Sigmoid colon (tissue), 7 donors: ENCODE data around the gene TMEM61. TPM values are rescaled to one million over a fixed set of nuclear protein-coding genes. Genes with fewer than 3 reads are reported as not detected.
"Not testable (repeated sequence)": the region's sequence is repeated elsewhere in the genome, so short reads cannot be mapped to it uniquely, and the experiment has no call there.

Experiments used
- DNase-seq: peaks from one replicate; pipeline ENCODE4 v3.0.0-alpha.2; 2019
- H3K27ac ChIP-seq, 4 donors: fragments of 200-600 bp; sonication (generic); one replicate each; pipeline ENCODE4 v1.5.1; 2016 to 2019; ENCODE audit warnings: mild to moderate bottlenecking in 1 of 4
- H3K27me3 ChIP-seq, 3 donors: fragments of 200-600 bp; sonication (generic); one replicate each; pipeline ENCODE4 v1.5.1; 2019; ENCODE audit warnings: mild to moderate bottlenecking in 1 of 3
- H3K36me3 ChIP-seq, 4 donors: fragments of 200-600 bp; sonication (generic); one replicate each; pipeline ENCODE4 v1.5.1; 2016 to 2019
- H3K4me1 ChIP-seq, 4 donors: fragments of 200-600 bp; sonication (generic); one replicate each; pipeline ENCODE4 v1.5.1; 2017 to 2019
- H3K4me3 ChIP-seq, 4 donors: fragments of 200-600 bp; sonication (generic); one replicate each; pipeline ENCODE4 v1.5.1; 2017 to 2019; ENCODE audit warnings: mild to moderate bottlenecking in 2 of 4, moderate library complexity in 1 of 4
- H3K9me3 ChIP-seq, 4 donors: fragments of 200-600 bp in 3 of 4; sonication (generic) in 3 of 4; one replicate each; pipeline versions ENCODE4 v1.5.1 to v1.6.1; 2013 to 2019
- EP300 ChIP-seq, 4 donors: sonication (generic); formaldehyde crosslinking; IDR thresholded peaks; one replicate each; pipeline ENCODE4 v1.6.1; 2017; ENCODE audit warnings: antibody characterized with exemption in 4 of 4
- POLR2A ChIP-seq, 2 donors: fragments of 450-650 bp; IDR thresholded peaks; one replicate each; pipeline ENCODE4 v1.6.1; 2016; ENCODE audit warnings: antibody characterized with exemption in 2 of 2, mild to moderate bottlenecking in 2 of 2, moderate library complexity in 2 of 2
- POLR2AphosphoS5 ChIP-seq, 4 donors: sonication (generic); formaldehyde crosslinking; IDR thresholded peaks; one replicate each; pipeline ENCODE4 v1.6.1; 2017; ENCODE audit warnings: antibody characterized with exemption in 4 of 4
- WGBS, 2 donors: extraction: QIAGEN DNeasy Blood & Tissue Kit; methylation state at CpG; one replicate each; pipeline ENCODE4 v1.1.7; 2013; 5-methylcytosine and 5-hydroxymethylcytosine counted together
- intact Hi-C: fragments of 100-400 bp; cut with DNase I; formaldehyde crosslinking; loops from one replicate; pipeline ENCODE4 v1.15.1; 2023
- polyA plus RNA-seq, 3 donors: library from polyadenylated mRNA; stranded (reverse); fragments of 200-250 nt; gene quantifications; one replicate each; pipeline ENCODE4 v1.2.3, GENCODE V29; 2013
- total RNA-seq, 4 donors: library from RNA; depleted of rRNA; stranded (reverse); fragments of >200 nt; gene quantifications; one replicate each; pipeline ENCODE4 v1.1.0, GENCODE V29; 2016
- TF ChIP-seq, protein P1 (sequence below), 4 experiments: fragments of 450-650 bp in 3 of 4; fragments of 200-600 bp in 1 of 4; IDR thresholded peaks; one replicate each; pipeline ENCODE4 v1.5.1; 2016 to 2019; ENCODE audit warnings: antibody characterized with exemption in 4 of 4, mild to moderate bottlenecking in 3 of 4, moderate library complexity in 2 of 4
- donor health status: healthy with polysubstance abuse.
- donor health status: Bipolar disorder and iron deficiency.
- donor health status: healthy.

The TMEM61 gene
- total and polyA plus RNA-seq, 7 donors = 0.41 to 15.3 (median 12.6) TPM; not detected in 2

DNA sequence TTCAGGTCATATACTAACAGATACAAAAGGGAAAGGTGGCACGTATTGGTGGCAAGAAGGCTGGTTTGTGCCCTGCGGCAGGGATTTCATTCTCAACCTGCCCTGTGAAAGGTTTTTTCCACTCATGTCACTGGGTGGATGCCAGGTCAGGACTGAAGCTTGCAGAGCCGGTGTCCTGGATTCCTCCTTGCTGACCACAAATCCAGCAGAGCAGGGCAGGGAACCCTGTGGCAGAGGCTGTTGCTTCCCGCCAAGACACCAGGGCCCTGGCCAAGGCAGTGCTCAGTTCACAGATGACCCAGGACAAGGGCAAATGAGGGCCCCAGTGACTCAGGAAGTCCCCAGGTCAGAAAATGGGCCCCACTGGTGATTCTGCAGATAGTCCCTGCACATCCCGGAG is 34.7 kb downstream of the TMEM61 start:
- peaks cover 0 to 12% (median 0%) of the 10 kb centered on the region in 3 donors for H3K27me3 ChIP-seq
- intact Hi-C loops = no loop called here

DNA sequence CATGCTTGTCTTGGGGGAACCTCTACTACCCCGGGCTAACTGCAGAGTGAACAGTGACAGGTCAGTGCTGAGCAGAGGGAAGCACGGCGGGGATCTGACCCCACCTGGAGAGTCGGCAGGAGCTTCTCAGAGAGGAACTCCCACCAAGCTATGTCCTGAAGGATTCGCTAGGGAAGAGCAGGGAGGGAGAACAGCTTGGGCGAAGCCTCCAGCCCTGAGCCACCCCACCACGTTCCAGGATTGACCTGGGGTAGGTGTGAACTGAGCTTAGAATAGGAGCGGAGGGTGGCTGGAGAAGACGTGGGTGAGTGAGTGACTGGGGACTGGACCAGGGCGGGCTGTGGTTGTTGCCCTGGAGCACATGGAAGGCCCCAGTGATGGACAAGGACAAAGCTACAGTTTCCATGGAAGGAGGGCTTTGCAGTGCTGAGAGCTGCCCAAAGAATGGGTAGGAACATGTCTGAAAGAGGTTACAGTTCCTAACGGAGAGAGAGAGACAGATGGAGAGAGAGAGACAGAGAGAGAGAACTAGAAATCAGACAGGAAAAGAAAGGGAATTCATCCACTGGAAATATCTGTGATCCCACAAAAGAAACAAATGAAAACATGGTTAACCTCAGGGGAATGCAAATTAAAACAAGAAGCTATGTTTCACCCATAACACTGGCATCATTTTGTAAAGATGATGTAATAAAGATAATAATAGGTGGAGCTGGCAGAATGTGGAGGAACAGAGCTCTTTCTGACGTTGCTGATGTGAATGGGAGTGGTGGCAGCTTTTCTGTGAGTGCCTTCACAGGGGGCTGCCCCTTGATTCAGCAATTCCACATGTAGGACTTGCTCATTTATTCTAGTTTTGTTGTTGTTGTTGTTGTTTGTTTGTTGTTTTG is 35.5 kb downstream of the TMEM61 start:
- Histone ChIP-seq H3K9me3 (peaks cover 0 to 2% (median 0%) of the 10 kb centered on the region in 4 donors), H3K27ac (no peak overlapping the region), H3K4me3 (no peak overlapping the region), H3K36me3 (no peaks in the 10 kb centered on the region), H3K27me3 (peaks cover 0 to 12% (median 0%) of the 10 kb centered on the region in 3 donors), H3K4me1 (no peaks in the 10 kb centered on the region)
- no peak for DNase-seq
- TF ChIP-seq, protein P1, sequence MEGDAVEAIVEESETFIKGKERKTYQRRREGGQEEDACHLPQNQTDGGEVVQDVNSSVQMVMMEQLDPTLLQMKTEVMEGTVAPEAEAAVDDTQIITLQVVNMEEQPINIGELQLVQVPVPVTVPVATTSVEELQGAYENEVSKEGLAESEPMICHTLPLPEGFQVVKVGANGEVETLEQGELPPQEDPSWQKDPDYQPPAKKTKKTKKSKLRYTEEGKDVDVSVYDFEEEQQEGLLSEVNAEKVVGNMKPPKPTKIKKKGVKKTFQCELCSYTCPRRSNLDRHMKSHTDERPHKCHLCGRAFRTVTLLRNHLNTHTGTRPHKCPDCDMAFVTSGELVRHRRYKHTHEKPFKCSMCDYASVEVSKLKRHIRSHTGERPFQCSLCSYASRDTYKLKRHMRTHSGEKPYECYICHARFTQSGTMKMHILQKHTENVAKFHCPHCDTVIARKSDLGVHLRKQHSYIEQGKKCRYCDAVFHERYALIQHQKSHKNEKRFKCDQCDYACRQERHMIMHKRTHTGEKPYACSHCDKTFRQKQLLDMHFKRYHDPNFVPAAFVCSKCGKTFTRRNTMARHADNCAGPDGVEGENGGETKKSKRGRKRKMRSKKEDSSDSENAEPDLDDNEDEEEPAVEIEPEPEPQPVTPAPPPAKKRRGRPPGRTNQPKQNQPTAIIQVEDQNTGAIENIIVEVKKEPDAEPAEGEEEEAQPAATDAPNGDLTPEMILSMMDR (IDR thresholded peaks at IDR 0.05) = no peak
- 73% methylated on average over 12 of the region's 12 CpGs for WGBS, 2 donors
- intact Hi-C loops = no loop called here

More for the DNA sequence above, 34.7 kb downstream of the TMEM61 start:
- H3K4me3 ChIP-seq = no peak overlapping the region
- TF ChIP-seq POLR2AphosphoS5 (IDR thresholded peaks at IDR 0.05) (no peak), EP300 (IDR thresholded peaks at IDR 0.05) (no peak), POLR2A (IDR thresholded peaks at IDR 0.05) (no peak)
- TF ChIP-seq, protein P1 (IDR thresholded peaks at IDR 0.05) = no peak
- H3K27ac ChIP-seq = no peak overlapping the region
- no peaks in the 10 kb centered on the region for H3K4me1 ChIP-seq
- 91 to 93% methylated on average over 5 of the region's 5 CpGs for WGBS, 2 donors
- H3K36me3 ChIP-seq = no peaks in the 10 kb centered on the region
- no peak for DNase-seq
- H3K9me3 ChIP-seq = peaks cover 0 to 2% (median 0%) of the 10 kb centered on the region in 4 donors

DNA sequence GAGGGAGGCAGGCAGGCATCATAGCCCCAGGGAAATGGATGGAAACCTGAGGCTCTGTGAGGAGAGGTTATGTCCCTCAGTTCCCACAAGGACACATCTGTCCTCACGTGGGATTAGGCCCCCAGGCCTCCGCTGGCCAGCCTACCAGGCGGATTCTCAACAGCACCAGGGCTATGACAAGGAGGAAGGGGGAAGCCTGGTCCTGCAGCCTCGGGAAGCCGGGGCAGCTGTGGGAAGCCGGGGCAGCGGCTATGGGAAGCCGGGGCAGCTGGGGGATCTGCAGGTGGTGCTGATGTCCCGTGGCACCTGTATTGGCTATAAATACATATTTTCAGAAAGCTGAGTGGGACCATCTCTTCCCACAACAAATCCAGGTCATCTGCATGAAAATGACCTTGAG is 38.0 kb downstream of the TMEM61 start:
- Histone ChIP-seq H3K27me3 (peaks cover 0 to 11% (median 0%) of the 10 kb centered on the region in 3 donors), H3K4me1 (no peaks in the 10 kb centered on the region), H3K36me3 (no peaks in the 10 kb centered on the region), H3K27ac (no peak overlapping the region), H3K9me3 (peaks cover 0 to 2% (median 0%) of the 10 kb centered on the region in 4 donors), H3K4me3 (no peak overlapping the region)
- no peak for TF ChIP-seq EP300 (IDR thresholded peaks at IDR 0.05)
- TF ChIP-seq POLR2AphosphoS5 (IDR thresholded peaks at IDR 0.05) = no peak
- TF ChIP-seq, protein P1 (IDR thresholded peaks at IDR 0.05) = no peak
- TF ChIP-seq POLR2A (IDR thresholded peaks at IDR 0.05) = no peak
- no peak for DNase-seq
- WGBS, 2 donors = 88 to 90% methylated on average over 9 of the region's 9 CpGs
- intact Hi-C loops = no loop called here

DNA sequence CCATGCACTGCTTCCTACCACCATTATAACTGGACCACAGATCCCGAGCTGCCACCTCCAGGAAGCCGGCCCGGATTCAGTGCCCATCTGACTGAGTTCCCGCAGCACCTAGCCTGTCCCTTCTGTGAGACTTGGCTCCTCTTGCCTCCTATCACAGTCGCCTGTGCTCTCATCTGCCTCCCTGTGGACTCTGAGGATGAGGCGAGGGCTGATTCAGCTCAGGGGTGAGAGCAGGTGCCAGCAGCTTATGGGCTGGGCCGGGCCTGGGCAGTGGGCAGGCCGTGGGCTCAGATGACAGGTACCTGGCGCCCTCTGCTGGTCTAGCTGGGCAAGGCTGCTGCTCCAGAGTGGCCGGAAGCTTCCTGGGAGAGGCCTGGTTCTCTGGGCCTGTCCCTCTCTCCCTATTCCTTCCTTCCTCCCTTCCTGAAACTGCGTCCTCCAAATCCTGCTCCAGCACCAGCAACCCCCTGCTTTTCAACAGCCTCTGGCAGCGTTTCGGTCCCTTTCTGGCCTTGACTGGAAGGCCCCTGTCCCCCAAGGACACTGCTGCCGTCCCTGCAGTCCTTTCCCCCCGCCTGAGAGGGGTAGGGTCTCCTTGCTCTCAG is 41.6 kb downstream of the TMEM61 start:
- H3K27me3 ChIP-seq = no peaks in the 10 kb centered on the region
- no peak overlapping the region for H3K27ac ChIP-seq
- H3K4me3 ChIP-seq = no peak overlapping the region
- no peaks in the 10 kb centered on the region for H3K4me1 ChIP-seq
- peaks cover 0 to 2% (median 0%) of the 10 kb centered on the region in 4 donors for H3K9me3 ChIP-seq
- peak; percentile 83 for DNase-seq
- TF ChIP-seq, protein P1 (IDR thresholded peaks at IDR 0.05) = peak in 3 of 4 experiments; percentile 43 to 70 (median 59)
- no peak for TF ChIP-seq EP300 (IDR thresholded peaks at IDR 0.05)
- 35 to 49% methylated on average over 15 of the region's 15 CpGs for WGBS, 2 donors
- intact Hi-C loops = loop anchor here (2.0 kb wide), 1 partner anchor 71 kb away; no protein-coding TSS in a partner anchor
- no peaks in the 10 kb centered on the region for H3K36me3 ChIP-seq

DNA sequence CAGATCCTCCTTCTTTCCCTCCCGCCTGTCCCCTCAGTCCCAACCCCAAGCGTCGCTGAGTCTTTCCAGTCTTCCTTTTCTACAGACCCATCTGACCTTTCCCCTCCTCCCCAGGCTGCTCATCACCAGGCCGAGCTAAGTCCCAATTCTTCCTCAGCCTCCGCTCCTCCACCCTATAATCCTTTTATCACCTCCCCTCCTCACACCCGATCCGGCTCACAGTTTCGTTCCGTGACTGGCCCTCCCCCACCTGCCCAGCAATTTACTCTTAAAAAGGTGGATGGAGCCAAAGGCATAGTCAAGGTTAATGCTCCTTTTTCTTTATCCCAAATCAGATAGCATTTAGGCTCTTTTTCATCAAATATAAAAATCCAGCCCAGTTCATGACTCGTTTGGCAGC is 43.7 kb downstream of the TMEM61 start:
- intact Hi-C loops, H3K4me1 ChIP-seq, H3K4me3 ChIP-seq, H3K27me3 ChIP-seq, H3K9me3 ChIP-seq, H3K36me3 ChIP-seq, H3K27ac ChIP-seq, DNase-seq: not testable (repeated sequence)
- WGBS, 2 donors = 82 to 83% methylated on average over 9 of the region's 10 CpGs

DNA sequence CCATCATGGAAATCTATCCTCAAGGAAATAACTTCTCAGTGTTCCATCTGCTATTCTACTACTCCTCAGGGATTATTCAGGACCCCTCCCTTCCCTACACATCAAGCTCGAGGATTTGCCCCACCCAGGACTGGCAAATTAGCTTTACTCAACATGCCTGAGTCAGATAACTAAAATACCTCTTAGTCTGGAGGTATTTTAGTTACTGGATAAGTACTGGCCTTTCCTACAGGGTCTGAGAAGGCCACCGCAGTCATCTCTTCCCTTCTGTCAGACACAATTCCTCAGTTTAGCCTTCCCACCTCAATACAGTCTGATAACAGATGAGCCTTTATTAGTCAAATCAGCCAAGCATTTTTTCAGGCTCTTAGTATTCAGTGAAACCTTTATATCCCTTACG is 46.3 kb downstream of the TMEM61 start:
- 73 to 81% methylated on average over 3 of the region's 3 CpGs for WGBS, 2 donors
- H3K27me3 ChIP-seq, intact Hi-C loops, DNase-seq, H3K4me3 ChIP-seq, H3K9me3 ChIP-seq, H3K27ac ChIP-seq, H3K4me1 ChIP-seq, H3K36me3 ChIP-seq: not testable (repeated sequence)

DNA sequence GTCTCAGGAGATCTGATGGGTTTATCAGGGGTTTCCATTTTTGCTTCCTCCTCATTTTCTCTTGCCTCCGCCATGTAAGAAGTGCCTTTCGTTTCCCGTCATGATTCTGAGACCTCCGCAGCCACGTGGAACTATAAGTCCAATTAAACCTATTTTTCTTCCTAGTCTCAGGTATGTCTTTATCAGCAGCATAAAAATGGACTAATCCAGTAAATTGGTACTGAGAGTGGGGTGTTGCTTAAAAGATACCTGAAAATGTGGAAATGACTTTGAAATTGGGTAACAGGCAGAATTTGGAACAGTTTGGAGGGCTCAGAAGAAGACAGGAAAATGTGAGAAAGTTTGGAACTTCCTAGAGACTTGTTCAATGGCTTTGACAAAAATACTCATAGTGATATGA is 50.7 kb downstream of the TMEM61 start:
- H3K4me3 ChIP-seq, H3K9me3 ChIP-seq, H3K36me3 ChIP-seq, intact Hi-C loops, H3K4me1 ChIP-seq, H3K27ac ChIP-seq, DNase-seq: not testable (repeated sequence)
- peaks cover 0 to 21% (median 4%) of the 10 kb centered on the region in 3 donors for H3K27me3 ChIP-seq
- 96 to 97% methylated on average over 5 of the region's 5 CpGs for WGBS, 2 donors
